Hepatic stellate cell (primary cell): ENCODE measurements around the gene VWA7.
A peak's percentile ranks its signal among the peaks of the same experiment; 100 is the strongest.

Source experiments
- DNase-seq: peaks from one replicate; pipeline ENCODE4 v3.0.0; 2011; ENCODE audit warnings: low spot score

VWA7 gene

GRCh38 chr6:31778193-31778592 is 1.1 kb upstream of the VWA7 start:
- no peak for DNase-seq

DNA sequence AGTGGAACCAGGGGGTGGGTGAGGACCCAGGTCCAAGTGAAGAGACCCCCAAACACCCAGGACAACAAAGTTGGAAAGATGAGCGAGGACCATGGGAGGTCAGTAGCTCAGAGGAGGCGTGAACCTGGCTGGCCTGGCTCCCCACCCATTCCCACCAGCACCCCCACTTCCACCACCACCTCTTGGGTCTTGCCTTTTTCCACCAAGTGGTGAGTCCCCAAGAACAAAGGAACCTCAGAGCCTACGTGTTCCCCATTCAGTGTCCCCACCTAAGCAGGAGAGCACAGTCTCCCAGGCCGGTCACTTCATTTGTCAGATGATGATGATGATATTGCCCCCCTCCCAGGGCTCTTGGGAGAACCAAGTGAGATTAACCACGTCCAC is 531 bp upstream of the VWA7 start:
- no peak for DNase-seq

DNA sequence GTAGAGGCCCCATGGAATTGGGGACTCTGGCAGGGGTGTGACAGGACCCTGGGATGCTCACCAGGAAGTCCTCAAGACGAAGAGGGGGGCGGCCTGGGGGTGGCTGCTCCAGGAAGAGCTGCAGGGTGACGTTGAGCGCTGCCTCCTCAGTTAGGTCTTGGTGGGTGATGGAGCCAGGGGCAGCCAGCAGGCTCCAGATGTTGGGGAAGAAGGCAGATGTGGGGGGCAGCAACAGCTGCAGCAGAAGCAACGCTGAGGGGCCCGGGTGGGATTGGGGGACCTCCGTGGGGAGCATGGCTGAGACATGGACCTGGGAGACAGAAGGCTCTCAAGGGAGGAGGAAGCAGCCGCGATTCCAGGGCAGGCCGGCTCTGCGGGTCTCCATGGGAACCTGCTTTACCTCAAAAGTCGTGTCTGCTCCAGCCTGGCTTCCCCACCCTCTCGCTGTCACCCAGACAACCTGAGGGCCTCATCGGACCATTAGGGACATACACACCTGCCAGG is 591 bp downstream of the VWA7 start:
- DNase-seq = no peak

DNA sequence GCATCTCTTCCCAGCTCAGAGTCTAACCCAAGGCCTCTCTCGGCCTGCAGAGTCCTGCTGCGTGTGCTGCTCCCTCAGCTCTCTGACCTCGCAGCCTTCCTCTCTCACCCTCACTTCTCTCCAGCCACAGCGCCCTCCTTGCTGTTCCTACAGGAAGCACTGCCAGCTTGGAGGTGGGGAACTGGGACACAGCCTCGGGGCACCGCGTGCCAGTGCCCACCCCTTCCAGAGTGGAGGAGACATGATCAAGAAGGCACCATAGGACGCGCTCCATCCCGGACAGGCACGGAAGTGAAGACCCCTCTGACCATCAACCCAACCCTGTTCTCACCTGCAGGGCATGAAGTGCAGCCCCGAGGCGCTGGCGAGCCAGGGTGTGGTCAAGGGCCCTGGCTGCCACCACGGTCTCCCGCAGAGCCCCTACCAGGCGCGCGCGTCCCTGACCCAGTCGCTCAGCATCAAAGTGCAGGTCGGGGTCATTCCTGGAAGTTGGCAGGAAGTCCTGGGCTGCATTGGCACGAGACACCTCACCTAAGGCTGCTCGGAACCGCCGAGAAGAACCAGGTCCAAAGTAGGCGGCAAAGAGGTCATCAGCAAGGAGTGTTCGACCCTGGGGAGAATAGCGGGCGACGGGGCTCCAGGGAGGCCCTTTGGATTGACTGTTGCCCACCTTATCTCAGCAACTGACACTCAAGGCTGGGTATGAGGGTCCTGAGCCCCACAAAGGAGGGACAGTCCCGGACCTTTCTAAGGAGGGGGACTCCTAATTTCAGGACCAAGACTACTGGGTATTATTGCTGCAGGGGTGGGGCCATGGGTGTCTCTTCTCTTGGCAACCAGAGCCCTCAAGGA is 1.3 kb downstream of the VWA7 start:
- DNase-seq = no peak

DNA sequence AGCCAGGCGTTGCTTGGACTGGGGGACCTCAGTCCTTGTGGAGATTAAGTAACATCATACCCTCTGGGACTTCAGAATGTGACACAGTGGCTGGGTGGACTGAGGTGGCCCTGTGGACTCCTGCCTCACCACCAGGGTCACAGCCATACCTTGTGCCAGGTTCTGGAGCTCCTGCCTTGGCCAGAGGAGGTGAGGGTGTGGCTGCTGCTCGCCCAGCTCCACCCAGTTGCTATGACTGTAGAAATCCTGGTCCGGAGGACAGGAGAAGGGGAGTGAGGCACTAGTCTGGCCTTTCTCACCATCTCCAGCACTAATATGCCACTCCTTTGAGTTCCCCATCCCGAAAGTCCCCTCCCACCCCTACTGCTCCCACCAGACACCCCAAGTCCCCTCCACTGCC is 1.9 kb downstream of the VWA7 start:
- DNase-seq = no peak

DNA sequence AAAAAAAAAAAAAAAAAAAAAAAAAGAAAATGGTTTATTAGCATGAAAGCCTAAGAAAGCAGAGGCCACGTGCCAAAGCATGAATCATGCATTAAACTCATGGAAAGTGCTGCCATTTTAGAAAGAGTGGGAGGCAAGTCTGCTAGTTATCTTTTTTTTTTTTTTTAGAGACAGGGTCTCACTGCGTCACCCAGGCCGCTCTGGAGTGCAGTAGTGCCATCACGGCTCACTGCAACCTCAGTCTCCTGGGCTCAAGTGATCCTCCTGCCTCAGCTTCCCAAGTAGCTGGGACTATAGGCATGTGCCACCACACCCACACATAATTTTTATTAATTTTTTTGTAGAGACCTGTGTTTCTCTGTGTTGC is 5.2 kb downstream of the VWA7 start:
- DNase-seq = no peak

DNA sequence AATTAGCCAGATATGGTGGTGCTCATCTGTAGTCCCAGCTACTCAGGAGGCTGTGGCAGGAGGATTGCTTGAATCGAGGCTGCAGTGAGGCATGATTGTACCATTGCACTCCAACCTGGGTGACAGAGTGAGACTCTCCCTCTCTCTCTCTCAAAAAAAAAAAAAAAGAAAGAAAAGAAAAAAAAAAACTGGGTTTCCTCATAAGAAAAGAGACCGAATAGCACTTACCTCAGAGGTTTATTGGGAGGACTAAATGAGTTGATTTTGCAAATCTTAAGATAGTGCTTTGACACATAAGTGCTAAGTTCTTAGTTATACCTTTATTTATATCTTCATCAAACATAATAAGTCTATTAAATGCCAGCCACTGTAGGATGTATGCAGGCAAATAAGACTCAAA is 6.3 kb downstream of the VWA7 start:
- no peak for DNase-seq

- DNase-seq = peak; percentile 87
Observed at GRCh38 chr6:31769684-31770371, 7.3 kb downstream of the VWA7 start.

- no peak for DNase-seq
Observed at GRCh38 chr6:31768363-31769257, 8.5 kb downstream of the VWA7 start.

DNA sequence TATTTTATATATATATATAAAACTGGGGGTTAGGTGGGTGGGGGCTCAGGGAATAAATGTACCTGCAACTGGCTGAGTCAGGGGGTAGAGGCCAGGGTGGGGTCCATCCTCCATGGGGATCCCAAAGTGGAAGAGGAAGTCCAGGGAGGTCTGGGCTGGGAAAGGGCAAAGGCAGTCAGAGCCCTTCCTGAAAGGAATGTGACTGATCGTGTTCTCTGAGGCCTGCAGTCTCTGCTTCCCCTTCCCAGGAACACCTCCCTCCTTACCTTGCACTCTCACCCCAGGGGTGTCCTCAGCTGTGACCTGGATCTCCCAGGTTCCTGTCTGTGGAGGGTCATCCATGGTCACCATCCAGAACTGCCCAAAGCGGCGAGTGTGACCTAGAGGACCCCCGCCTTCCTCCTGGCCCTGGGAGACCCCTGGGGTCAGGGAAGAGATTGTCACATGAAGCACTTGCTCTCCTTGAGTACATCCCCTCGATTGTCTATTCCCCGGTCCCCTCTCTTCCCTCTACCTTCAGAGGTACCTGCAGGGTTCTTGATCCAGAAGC is 10.0 kb downstream of the VWA7 start:
- DNase-seq = no peak

DNA sequence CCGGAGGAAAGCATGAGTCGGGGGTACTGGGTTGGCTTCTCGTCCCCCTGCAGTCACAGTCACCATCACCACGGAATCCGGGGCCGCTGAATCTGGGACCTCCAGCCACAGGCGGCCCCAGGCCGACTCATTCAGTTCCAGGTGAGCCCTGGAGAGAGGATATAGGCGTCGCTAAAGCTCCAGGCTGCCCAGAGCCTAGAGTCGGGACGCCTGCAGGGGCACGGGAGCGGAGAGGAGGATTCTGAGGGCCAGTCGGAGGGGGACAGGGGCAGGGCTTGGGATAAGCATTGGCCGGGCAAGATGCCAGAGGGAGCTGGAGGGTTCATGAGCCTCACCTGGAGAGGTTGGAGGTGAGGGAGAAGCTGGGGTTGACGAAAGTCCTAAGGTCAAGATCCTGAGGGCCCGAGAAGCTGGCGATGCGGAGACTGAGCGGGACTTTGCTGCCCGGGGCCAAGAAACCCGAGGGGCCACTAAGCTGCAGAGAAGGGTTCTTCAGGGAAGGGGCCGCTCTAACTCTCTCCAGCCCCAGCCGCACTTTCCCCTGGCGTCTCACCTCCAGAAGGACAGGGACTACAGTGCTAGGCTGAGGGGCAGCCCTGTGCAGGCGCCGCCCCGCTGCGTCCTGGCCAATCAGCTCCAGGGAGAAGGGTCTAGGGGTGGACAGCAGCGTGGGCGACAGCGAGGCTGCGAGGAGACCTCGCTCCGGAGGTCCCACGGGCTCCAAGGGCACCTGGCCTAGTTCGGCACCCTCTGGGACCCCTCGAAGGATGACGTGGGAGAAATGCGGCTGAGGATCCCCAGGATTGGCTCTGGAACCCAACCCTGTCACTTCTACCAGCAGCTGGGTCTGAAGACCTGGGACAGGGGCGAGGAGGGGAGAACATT is 11.0 kb downstream of the VWA7 start:
- peak; percentile 55 for DNase-seq

GRCh38 chr6:31765559-31765909 is 11.6 kb downstream of the VWA7 start:
- no peak for DNase-seq

DNA sequence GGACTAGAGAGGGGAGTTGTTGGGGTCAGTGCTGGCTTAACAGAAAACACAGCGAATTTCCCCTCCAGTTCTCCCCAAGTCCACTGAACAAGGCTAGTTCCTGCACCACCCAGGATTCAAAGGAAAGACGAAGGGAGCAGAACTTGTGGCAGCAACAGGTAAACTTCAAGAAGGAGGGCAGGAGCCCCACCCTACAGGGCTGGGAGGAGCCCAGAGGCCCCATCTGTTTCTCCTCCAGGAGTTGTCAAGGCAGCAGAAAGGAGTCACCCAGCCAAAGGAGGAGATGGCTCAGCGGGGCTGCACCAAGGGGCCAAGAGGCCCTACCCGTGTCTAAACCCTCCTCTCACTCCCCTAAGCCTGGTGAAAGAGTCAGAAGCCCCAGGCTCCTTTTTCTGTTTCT is 12.9 kb downstream of the VWA7 start:
- DNase-seq = peak; percentile 40

GRCh38 chr6:31763619-31763940 is 13.5 kb downstream of the VWA7 start:
- DNase-seq = peak; percentile 96

- DNase-seq = peak; percentile 37
Observed at GRCh38 chr6:31762878-31763618, 14.1 kb downstream of the VWA7 start.

DNA sequence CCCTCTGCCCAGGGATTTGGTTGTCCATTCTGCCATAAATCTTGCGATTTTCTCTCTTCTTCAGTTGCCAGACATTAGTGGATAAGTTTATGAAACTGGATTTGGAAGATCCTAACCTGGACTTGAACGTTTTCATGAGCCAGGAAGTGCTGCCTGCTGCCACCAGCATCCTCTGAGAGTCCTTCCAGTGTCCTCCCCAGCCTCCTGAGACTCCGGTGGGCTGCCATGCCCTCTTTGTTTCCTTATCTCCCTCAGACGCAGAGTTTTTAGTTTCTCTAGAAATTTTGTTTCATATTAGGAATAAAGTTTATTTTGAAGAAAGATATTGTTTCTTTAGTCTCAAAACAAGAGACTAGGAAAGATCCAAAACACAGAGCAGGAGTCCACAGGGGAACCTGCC is 14.8 kb downstream of the VWA7 start, which contains the start of gene SAPCD1:
Gene SAPCD1, plus strand, starts transcription at position 301 of the 400 bp plus-strand sequence. CDS start 399 bp downstream, outside the sequence.
- no peak for DNase-seq

DNA sequence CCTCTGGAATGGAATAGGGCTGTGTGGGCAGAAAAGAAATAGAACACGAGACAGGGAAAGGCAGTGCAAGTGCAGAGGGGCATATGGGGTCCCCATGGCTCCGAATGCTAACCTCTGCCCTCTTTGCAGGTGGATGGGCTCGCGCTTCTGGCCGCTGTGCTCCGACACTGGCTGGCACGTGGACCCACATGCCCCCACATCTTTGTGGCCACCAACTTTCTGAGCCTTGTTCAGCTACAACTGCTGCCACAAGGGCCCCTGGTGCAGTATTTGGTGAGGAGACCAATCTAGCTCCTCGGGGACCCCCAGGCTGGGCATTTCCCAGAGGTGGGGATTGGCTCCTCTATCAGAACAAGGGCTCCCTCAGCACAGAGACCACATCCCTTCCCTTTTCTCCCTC is 15.8 kb downstream of the VWA7 start:
- DNase-seq = no peak

GRCh38 chr6:31760790-31761189 is 16.3 kb downstream of the VWA7 start:
- DNase-seq = no peak

DNA sequence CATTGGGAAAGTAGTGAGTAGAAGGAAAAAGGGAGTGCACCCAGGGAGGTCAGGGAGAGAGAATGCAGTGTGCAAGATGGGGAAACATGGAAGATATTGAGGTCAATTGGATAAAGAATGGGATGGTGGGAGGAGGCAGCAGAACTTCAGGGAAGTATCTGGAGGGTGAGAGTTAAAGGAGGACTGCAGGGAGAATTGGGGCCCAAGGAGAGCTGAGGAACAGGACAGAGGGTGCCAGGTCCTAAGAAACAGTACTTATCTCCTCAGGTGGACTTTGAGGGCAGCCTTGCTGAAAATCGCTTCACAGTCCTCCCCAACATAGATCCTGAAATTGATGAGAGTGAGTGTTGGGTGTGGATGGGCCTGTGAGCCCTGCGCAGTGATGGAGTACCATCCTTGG is 18.8 kb downstream of the VWA7 start:
- no peak for DNase-seq

- peak; percentile 79 for DNase-seq
Observed at GRCh38 chr6:31752739-31753319, 24.3 kb downstream of the VWA7 start.
